ENCODE results near the gene PDZD4. TPM values are rescaled to one million over a fixed set of nuclear protein-coding genes. Genes with fewer than 3 reads are reported as not detected.

The PDZD4 gene
- total RNA-seq, 2 experiments from 2014 or later: 0.83 to 1.0 TPM

DNA sequence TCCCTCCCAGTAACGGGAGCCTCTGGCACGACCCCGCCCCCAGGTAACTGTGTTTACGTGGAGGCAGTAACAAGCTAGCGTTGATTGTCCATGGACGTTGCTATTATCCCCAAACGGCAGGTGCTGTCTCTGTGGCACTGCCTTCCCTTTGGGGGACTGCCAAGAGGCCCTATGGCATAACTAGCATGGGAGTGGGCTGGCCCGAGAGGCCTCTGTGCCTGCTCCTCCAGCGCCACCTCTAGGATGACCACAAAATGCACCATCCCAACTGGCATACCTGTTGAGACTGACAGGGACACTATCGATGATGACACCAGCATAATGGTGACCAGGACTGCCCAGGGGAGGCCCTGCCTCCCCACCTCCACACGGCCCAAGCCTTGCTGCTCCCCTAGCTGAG is 48.0 kb downstream of the PDZD4 start:
- DNase-seq: no peak
- CTCF ChIA-PET: no interaction called here
- intact Hi-C loops (cut with micrococcal nuclease): no loop called here
- Mint-ChIP-seq H3K4me1 (ENCODE audit: low read depth) (peaks cover 8% of the 10 kb centered on the region), H3K36me3 (ENCODE audit: low read depth) (no peaks in the 10 kb centered on the region), H3K27ac (no peak overlapping the region), H3K27me3 (ENCODE audit: low read depth) (peaks cover 5% of the 10 kb centered on the region), H3K9me3 (no peaks in the 10 kb centered on the region), H3K4me3 (no peak overlapping the region)

DNA sequence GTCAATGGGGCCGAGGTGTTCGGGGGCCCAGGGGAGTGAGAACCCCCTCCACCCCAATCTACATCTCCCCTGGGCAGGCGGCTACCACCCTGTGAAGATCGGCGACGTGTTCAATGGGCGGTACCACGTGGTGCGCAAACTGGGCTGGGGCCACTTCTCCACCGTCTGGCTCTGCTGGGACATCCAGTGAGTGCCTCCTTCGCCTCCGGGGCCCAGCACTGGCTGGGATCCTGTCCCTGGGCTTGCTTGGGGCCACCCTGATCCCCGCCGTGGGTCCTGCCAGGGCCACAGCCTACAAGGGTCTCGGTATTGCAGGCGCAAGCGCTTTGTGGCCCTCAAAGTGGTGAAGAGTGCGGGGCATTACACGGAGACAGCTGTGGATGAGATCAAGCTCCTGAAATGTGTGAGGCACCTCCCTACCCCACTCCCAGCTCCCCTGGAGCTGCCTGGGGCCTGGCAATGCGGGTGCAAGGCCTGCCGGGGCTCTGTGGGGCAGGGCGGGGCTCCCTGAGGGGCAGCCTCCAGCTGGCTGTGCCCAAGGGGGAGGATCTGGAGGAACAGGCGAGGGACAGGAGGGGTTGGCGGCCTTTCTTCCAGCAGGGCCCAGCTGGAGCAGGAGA is 48.8 kb downstream of the PDZD4 start:
- Mint-ChIP-seq H3K4me3 (no peak overlapping the region), H3K27ac (no peak overlapping the region), H3K27me3 (ENCODE audit: low read depth) (peaks cover 5% of the 10 kb centered on the region), H3K36me3 (ENCODE audit: low read depth) (no peaks in the 10 kb centered on the region), H3K4me1 (ENCODE audit: low read depth) (peaks cover 8% of the 10 kb centered on the region), H3K9me3 (no peaks in the 10 kb centered on the region)
- CTCF ChIA-PET: interaction anchor here (0.6 kb wide), 1 partner anchor 172 kb away, joined by 3 read pairs; no protein-coding TSS in a partner anchor
- intact Hi-C loops (cut with micrococcal nuclease): no loop called here
- no peak for DNase-seq

DNA sequence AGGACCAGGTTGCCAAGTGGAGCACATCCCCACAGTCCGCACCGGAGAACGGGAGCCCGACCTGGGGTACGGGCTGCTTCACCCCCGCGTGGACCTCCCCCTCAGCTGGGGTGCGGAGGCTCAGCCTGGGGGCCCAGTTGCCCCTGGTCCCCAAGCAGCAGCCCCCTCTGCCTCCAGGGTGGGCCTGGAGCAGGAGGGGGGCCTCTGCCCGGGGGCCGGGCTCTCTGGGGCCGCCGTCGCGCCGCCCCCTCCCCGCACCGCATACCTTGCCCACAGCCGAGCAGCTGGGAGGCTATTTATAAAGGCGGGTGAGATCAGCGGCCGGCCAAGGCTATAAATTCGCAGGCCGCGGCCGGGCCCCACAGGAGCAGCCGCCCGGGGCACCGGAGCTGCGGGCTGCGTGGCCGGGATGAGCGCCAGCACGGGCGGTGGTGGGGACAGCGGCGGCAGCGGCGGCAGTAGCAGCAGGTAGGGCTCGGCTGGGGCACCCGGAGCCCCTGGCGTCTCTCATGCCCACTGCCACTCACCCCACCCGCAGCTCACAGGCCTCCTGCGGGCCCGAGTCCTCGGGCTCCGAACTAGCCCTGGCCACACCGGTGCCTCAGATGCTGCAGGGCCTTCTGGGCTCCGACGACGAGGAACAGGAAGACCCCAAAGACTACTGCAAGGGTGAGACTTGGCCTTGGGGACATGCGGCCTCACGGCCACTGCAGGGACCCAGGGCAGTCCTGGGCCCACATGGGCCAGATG is 49.5 kb downstream of the PDZD4 start, which contains the start of gene SRPK3:
TSS of gene SRPK3 (plus strand) at position 364 of the 750 bp plus-strand sequence. CDS start at position 410, 46 bp downstream.
- H3K4me1 Mint-ChIP-seq (ENCODE audit: low read depth): peaks cover 8% of the 10 kb centered on the region
- CTCF ChIA-PET: interaction anchor here (0.6 kb wide), 1 partner anchor 172 kb away, joined by 3 read pairs; no protein-coding TSS in a partner anchor
- DNase-seq: no peak
- no peaks in the 10 kb centered on the region for H3K9me3 Mint-ChIP-seq
- intact Hi-C loops (cut with micrococcal nuclease): no loop called here
- H3K36me3 Mint-ChIP-seq (ENCODE audit: low read depth): no peaks in the 10 kb centered on the region
- peaks cover 5% of the 10 kb centered on the region for H3K27me3 Mint-ChIP-seq (ENCODE audit: low read depth)
- no peak within 1 kb of the TSS for H3K27ac Mint-ChIP-seq
- H3K4me3 Mint-ChIP-seq: no peak within 1 kb of the TSS

- CTCF ChIA-PET: interaction anchor here (0.8 kb wide), 1 partner anchor 114 kb away, joined by 5 read pairs; no protein-coding TSS in a partner anchor
- Mint-ChIP-seq H3K27me3 (ENCODE audit: low read depth) (peaks cover 5% of the 10 kb centered on the region), H3K4me1 (ENCODE audit: low read depth) (peaks cover 8% of the 10 kb centered on the region), H3K9me3 (no peaks in the 10 kb centered on the region), H3K27ac (no peak overlapping the region), H3K4me3 (no peak overlapping the region), H3K36me3 (ENCODE audit: low read depth) (no peaks in the 10 kb centered on the region)
- intact Hi-C loops (cut with micrococcal nuclease): no loop called here
- DNase-seq: no peak
Measured at GRCh38 chrX:153779891-153780677, 50.3 kb downstream of the PDZD4 start.

DNA sequence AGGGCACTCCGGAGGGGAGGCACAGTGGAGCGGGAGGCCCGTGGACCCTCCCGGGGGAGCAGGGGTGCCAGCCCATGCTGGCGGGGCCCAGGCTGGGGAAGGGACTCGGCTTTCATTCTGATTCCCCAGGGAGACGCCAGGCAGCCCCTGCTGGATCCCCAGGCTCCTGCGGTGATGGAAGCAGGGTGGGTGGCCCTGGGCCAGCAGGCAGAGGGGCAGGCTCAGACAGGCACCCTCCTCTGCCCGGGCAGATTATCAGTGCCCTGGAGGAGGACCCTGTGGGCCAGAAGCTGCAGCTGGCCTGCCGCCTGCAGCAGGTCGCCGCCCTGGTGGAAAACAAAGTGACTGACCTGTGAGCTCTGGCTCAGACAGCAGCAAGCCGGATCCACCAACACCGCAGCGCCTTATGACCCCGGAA is 51.7 kb downstream of the PDZD4 start:
- Mint-ChIP-seq H3K4me1 (ENCODE audit: low read depth) (peaks cover 8% of the 10 kb centered on the region), H3K36me3 (ENCODE audit: low read depth) (no peaks in the 10 kb centered on the region), H3K27ac (no peak overlapping the region), H3K27me3 (ENCODE audit: low read depth) (peaks cover 5% of the 10 kb centered on the region), H3K4me3 (no peak overlapping the region), H3K9me3 (no peaks in the 10 kb centered on the region)
- CTCF ChIA-PET: no interaction called here
- no peak for DNase-seq
- intact Hi-C loops (cut with micrococcal nuclease): no loop called here

GRCh38 chrX:153778181-153778580 is 52.2 kb downstream of the PDZD4 start:
- Mint-ChIP-seq H3K27me3 (ENCODE audit: low read depth) (peaks cover 5% of the 10 kb centered on the region), H3K27ac (no peak overlapping the region), H3K9me3 (no peaks in the 10 kb centered on the region), H3K4me1 (ENCODE audit: low read depth) (peaks cover 8% of the 10 kb centered on the region), H3K4me3 (no peak overlapping the region), H3K36me3 (ENCODE audit: low read depth) (no peaks in the 10 kb centered on the region)
- intact Hi-C loops (cut with micrococcal nuclease): no loop called here
- DNase-seq: no peak
- CTCF ChIA-PET: interaction anchor here (0.7 kb wide), 1 partner anchor 171 kb away, joined by 3 read pairs; no protein-coding TSS in a partner anchor

DNA sequence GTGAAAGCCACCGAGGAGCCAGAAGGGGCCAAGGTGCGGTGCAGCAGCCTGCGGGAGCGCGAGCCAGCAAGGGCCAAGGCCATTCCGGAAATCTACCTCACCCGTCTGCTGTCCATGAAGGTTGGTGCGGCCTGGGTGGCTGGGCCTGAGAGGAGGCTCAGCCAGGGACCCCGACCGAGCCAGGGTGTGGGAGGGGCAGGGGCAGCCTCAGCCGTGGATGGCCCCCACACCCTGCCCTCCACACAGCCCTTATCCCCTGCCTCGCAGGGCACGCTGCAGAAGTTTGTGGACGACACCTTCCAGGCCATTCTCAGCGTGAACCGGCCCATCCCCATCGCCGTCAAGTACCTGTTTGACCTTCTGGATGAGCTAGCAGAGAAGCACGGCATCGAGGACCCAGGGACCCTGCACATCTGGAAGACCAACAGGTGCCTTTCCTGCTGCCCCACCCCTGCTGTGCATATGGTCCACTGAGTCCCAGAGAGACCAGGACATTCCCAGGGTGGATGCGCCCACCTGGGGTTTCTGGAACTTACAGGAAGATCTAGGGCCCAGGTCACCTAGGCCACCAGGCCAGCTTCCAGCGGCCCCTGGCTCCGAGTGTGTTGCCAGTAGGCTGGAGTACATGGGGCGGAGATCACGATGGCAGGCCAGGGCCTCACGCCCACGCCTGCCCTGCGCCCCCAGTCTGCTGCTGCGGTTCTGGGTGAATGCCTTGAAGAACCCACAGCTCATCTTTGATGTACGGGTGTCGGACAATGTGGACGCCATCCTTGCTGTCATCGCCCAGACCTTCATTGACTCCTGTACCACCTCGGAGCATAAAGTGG is 52.9 kb downstream of the PDZD4 start:
- no peaks in the 10 kb centered on the region for H3K36me3 Mint-ChIP-seq (ENCODE audit: low read depth)
- CTCF ChIA-PET: interaction anchor here (0.7 kb wide), 1 partner anchor 172 kb away, joined by 3 read pairs; no protein-coding TSS in a partner anchor
- no peak overlapping the region for H3K27ac Mint-ChIP-seq
- no peaks in the 10 kb centered on the region for H3K9me3 Mint-ChIP-seq
- peaks cover 5% of the 10 kb centered on the region for H3K27me3 Mint-ChIP-seq (ENCODE audit: low read depth)
- intact Hi-C loops (cut with micrococcal nuclease): no loop called here
- peaks cover 8% of the 10 kb centered on the region for H3K4me1 Mint-ChIP-seq (ENCODE audit: low read depth)
- H3K4me3 Mint-ChIP-seq: no peak overlapping the region
- no peak for DNase-seq

DNA sequence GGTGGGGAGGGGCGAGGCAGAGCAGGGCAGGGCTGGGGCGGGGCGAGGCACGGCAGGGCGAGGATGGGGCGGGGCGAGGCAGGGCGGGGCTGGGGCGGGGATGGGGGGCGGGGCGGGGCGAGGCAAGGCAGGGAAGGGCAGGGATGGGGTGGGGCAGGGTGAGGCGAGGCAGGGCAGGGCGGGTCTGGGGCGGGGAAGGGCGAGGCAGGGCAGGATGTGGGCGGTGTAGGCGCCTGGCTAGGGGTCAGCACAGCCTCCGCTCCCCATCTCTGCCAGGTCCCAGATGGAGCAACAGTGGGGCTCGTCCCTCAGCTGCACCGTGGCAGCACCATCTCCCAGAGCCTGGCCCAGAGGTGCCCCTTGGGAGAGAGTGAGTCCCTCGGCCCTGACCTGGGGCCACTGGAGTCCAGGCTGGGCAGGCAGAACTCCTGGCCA is 53.7 kb downstream of the PDZD4 start:
- intact Hi-C loops (cut with micrococcal nuclease): no loop called here
- CTCF ChIA-PET: no interaction called here
- Mint-ChIP-seq H3K36me3 (ENCODE audit: low read depth) (no peaks in the 10 kb centered on the region), H3K4me1 (ENCODE audit: low read depth) (peaks cover 8% of the 10 kb centered on the region), H3K27ac (no peak overlapping the region), H3K4me3 (no peak overlapping the region), H3K27me3 (ENCODE audit: low read depth) (peaks cover 5% of the 10 kb centered on the region), H3K9me3 (no peaks in the 10 kb centered on the region)
- no peak for DNase-seq

- CTCF ChIA-PET: no interaction called here
- H3K27me3 Mint-ChIP-seq (ENCODE audit: low read depth): peaks cover 5% of the 10 kb centered on the region
Measured at GRCh38 chrX:153776120-153776599, 54.2 kb downstream of the PDZD4 start.

GRCh38 chrX:153775293-153776119 is 54.8 kb downstream of the PDZD4 start:
- CTCF ChIA-PET: interaction anchor here (0.6 kb wide), 1 partner anchor 158 kb away, joined by 3 read pairs; no protein-coding TSS in a partner anchor
- Mint-ChIP-seq H3K9me3 (no peaks in the 10 kb centered on the region), H3K4me3 (no peak overlapping the region), H3K27me3 (ENCODE audit: low read depth) (peaks cover 5% of the 10 kb centered on the region), H3K36me3 (ENCODE audit: low read depth) (no peaks in the 10 kb centered on the region), H3K4me1 (ENCODE audit: low read depth) (peaks cover 8% of the 10 kb centered on the region), H3K27ac (no peak overlapping the region)
- intact Hi-C loops (cut with micrococcal nuclease): no loop called here
- DNase-seq: no peak

More at GRCh38 chrX:153776120-153776599, 54.2 kb downstream of the PDZD4 start:
- Mint-ChIP-seq H3K9me3 (no peaks in the 10 kb centered on the region), H3K4me1 (ENCODE audit: low read depth) (peaks cover 8% of the 10 kb centered on the region), H3K36me3 (ENCODE audit: low read depth) (no peaks in the 10 kb centered on the region), H3K4me3 (no peak overlapping the region), H3K27ac (no peak overlapping the region)
- intact Hi-C loops (cut with micrococcal nuclease): no loop called here
- DNase-seq: no peak
